T-helper 2 cell (primary cell): Measurements from ENCODE around the gene APP.

ENCODE experiments used
- DNase-seq, 5 experiments: peaks; one replicate each; pipeline versions ENCODE4 v3.0.0 to v3.0.0-alpha.2; 2012 to 2022

The APP gene

DNA sequence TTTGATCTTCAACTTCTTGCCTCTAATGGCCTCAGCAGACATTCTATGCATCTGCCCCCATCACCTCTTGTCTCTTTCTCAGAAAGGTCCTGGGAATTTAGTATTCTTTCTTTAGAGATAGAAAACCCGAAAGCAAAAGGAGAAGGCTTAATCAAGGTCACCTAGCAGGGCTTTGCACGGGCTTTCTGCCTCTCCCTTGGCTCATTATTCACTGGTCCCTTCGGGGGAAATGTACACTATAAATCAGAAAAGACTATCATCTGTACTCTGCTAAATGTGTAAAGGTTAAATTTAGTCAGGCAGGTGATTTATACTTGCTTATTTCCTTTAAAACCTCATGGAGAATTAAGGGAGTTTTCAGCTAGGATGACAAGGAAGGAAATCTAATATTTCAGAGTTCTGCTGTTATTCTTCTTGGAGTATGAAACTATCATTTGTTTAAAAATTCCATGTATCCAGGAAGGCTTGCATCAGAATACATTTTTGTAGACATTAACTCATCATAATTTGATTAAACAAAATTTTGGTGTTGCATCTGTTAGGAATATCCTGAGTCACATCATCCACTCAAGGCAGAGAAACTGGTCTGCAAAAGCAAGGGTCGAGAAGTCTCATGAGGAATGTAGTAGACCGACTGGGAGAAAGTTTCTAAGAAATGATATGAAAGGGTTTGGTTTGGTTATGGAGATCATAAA lies 311.2 kb downstream of the APP start:
- DNase-seq, result no peak

DNA sequence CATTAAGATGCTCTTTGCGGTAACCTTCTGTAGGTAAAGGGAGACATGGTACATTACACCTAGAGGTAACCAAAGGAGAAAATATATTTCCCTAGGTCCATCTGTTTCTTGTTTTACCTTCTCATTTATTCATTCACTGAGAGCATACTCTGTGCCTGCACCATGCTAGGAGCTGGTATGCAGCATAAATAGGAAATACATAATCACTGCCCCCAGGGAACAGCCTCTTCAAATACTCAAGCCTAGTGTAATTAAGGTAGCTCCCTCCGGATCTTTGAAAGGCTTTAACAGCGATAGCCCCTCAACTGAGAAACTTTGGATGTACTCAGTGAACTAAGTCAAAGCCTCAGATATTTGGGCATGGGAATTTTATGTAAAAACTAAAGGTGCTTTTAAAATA lies 312.2 kb downstream of the APP start:
- no peak for DNase-seq

DNA sequence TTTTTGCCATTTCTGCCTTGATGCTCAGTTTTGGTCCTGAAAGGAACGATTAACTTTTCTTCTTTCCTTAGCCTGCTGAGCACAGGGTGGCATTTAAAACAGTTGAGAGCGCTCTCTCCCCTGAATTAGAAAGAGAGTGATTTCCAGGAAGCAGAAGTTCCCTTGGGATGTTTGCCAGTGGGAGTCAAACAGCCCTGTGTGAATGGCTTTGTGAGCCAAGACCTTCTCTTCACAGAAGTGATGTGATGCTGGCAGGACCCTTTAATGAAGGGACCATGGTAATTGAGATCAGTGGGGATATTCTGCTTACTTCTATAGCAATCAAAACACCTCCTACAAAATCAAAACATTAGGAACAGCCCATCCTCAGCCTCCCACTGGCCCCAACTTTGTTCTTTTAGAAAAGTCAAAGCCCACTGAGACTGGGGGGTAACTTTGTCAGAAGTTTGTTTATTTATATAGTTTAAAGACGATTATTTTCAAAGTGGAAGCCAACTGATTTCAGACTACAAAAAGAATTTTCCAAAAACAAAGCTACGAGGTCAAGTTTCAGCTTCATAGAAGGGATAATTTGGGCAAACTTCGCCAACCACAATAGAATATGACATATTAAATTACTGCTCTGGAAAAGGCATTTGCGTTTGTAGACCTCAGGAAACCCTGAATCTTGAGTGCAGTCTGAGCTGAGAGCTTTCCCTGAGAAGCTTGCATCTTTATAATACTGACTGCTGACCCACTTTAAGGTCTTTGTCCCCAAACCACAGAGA lies 313.1 kb downstream of the APP start:
- DNase-seq, result no peak

DNA sequence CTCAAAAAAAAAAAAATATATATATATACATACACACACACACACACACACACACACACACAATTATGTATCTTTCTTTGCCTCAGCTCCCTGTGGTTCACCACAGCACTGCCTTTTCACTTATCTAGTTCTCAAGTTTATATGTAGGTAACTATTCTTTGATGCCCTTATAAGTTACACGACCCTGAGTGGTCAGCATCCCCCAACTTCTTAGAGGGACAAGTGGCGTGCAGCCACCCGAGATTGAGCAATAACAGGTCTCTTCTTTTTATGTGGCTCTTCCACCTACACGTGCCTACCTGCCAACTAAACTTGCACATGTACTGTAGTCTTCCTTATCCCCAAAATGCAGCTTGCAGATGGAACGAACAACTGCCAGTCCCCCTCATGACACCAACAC lies 315.0 kb downstream of the APP start:
- no peak for DNase-seq

DNA sequence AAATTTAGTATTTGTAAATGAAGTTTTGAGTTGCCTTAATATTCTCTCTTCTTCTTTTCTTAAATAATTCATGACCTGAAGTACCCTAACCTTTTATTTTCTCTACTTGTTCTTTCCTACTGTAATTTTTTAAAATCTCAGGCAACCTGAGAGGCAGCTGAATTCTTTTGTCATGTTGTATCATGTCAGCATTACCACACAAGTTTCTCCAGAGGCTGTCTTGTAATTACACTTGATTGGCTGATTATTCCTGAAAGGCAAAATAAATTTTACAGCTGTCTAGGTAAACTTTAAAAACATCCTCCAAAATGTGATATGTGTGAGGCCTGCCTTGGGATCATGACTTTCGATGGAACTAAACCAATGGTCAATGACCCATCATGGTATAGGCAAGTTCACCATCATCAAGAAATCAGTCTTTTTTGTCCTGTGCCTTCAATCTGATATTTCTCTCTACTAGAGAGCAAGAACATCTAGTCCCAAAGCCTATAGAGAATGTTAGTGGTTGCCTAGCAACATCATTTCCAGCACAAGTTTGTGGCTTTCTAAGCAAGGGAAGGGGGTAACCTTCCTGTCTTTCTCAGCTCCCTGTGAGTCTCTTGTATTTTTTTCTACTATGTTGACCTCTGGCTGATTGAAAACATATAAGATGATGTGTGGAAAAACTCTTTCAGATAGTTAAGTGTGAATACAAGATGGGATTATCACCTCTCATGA lies 320.3 kb downstream of the APP start:
- no peak for DNase-seq

DNA sequence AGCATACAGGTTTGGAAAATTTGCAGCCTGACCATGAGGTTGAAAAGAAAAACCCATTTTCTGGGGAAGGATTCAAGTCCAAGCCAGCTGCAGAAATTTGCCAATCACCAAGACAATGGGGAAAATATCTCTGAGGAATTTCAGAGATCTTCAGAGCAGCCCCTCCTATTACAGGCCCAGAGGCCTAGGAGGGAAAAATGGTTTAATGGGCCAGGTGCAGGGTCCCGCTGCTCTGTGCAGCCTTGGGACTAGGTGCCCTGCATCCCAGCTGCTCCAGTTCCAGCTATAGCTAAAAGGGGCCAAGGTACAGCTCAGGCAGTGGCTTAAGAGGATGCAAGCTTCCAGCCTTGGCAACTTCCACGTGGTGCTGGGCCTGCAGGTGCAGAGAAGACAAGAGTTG lies 322.3 kb downstream of the APP start:
- DNase-seq, result no peak

DNA sequence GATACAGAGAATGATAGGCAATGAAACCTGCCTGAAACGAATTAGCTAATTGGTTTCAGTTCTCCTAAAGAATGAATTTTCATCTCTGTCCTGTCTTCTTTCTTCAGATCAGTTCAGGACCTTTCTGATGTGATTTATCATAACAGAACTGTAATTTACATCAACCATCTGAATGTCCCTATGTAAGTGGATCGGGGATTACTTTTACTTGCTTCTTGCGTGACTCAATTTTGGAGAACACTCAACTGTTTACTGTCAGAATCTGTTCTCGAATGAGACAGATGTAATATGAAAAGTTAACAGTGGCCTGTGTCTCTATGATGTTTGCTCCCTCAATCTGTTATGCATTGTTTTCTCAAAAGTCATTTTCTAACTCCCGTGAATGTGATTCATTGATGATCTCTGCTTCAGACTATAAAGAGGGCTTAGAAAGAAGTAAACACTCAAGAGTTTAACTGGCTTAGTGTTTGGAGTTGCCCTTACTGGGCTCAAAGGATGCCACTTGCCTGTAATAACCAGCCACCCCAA lies 324.8 kb downstream of the APP start:
- DNase-seq, result peak in 1 of 5 experiments; percentile 68

DNA sequence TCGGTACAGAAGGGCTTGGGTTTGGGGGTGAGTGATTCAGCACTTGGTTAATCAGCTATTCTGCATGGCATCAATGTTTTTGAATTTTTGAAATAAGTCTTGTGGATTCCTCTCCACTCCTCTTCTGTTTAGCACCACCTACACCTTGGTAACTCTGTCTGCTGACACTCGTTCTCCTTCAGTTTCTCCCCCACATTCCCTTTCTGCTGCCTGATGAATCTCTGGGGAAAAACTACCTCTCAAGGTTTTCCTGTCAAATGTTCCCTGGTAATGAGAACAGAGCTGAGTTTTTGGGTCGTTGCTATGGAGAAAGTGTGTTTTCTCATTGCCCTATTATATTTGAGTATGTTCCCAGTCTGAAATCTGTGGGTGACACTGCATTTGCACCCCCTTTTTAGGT lies 327.6 kb downstream of the APP start:
- DNase-seq, result no peak

DNA sequence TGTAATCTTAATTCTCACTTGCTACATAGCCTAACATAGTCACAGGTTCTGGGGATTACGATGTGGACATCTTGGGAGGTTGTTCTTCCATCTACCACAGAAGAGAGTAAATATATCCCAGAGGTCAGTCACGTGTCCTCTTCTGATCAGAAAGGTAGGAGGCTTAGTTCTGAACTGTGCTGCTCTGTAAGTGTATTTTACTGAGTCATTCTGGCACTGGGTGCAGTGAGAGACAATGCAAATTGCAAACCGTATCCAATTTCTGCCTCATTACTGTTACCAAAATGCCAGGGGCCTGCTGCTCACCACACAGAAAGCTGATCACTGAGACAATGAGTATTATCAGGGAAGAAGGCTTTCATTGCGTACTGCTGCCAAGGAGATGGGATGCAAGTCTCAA lies 331.8 kb downstream of the APP start:
- DNase-seq, result no peak

DNA sequence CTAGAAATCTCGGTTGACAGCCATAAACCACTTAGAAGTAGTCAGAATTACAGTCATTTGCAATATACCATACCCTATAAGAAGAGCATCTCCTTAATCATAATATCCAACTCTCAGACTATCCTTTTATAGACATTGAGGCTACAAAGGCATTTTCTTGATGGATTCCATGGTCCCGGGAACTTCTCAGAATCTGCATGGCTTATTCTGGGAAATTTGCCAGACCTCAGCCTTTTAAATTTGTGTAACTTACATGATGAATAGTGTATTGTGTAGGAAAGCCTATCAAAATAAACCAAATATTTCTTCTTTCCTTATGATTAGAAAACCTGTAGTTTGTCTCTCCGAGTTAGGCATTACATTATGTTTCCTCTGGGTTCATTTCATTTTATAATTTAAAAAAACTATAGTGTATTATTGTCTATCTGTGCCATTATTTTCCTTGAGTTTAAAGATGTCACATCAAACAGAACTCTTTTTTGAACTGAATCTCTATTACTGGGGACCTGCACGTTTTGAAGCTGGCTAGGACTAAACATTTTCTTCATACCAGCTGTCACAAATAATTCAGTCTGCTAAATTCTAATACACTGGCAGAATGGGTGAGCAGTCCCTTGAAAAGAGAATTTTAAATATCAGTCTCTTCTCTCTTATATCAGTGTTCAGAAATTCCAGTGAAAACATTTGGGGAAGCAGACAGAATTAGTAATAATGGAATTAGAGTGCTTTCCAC lies 332.9 kb downstream of the APP start:
- no peak for DNase-seq

DNA sequence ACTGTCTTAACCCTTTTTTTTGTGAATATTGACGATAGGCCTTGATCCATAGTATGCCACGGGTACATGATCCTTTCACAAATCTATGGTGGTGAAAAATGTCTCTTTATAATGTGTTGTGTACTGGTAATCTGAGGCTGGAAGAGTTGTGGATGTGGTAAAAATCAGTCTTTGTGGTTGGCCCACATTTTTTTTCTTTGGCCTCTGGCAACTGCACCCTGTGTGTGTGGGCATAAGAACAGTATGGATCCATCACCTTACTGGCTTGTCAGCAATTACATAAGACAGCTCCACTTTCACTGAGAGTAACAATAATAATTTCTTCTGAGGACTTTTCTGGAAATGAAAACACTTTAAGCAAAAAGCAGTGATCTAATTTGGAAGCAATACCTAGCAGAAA lies 334.2 kb downstream of the APP start:
- no peak for DNase-seq

DNA sequence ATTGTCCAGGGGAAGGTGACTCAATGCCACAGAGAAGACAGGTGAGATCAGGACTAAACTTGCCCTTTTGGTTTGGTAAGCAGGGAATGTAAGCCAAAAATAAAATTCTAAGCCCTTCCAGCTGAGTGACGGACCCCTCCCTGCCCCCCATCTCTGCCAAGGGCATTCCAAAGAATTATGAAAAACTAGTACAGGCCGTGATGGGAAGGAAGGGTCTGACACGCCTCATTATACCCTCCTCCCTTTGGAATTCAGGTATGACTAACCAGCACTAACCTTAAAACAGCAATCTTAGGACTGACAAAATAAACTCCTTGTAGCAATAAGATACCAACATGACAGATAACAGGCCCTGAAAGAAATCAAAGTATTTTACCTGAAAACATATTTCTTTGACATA lies 336.2 kb downstream of the APP start:
- no peak for DNase-seq

DNA sequence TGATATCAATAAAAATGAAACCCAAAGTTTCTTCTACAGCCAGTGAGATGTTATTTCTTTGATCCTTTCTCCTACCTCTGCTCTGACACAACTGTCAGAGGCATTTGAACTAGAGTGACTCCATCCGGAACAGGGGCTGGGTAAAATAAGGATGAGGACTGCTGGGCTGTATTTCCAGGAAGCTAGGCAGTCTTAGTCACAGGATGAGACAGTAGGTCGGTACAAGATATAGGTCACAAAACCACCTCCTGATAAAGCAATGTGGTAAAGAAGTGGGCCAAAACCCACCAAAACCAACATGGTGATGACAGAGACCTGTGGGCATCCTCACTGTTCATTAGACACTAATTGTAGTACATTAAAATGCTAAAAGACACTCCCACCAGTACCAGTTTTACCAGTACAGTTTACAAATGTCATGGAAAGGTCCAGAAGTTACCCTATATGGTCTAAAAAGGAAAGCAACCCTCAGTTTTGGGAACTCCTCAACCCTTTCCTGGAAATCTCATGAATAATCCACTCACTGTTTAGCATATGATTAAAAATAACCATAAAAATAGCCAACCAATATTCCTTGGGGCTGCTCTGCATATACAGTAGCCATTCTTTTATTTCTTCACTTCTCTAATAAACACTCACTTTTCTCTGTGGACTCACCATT lies 339.1 kb downstream of the APP start:
- no peak for DNase-seq
